Suprapubic skin (tissue), 4 donors: Measurements from ENCODE around the gene FRK. TPM values are rescaled to one million over a fixed set of nuclear protein-coding genes. Genes with fewer than 3 reads are reported as not detected.

Experiments
- DNase-seq, 2 donors: peaks; one replicate each; pipeline ENCODE4 v3.0.0-alpha.2; 2019; ENCODE audit warnings: low spot score in 2 of 2
- H3K27ac ChIP-seq: fragments of 200-600 bp; sonication (generic); one replicate; pipeline ENCODE4 v1.5.1; 2019
- H3K27me3 ChIP-seq: fragments of 200-600 bp; sonication (generic); one replicate; pipeline ENCODE4 v1.5.1; 2019
- H3K36me3 ChIP-seq: fragments of 200-600 bp; sonication (generic); one replicate; pipeline ENCODE4 v1.5.1; 2019
- H3K4me1 ChIP-seq: fragments of 200-600 bp; sonication (generic); one replicate; pipeline ENCODE4 v1.5.1; 2019
- H3K4me3 ChIP-seq: fragments of 200-600 bp; sonication (generic); one replicate; pipeline ENCODE4 v1.5.1; 2019; ENCODE audit warnings: mild to moderate bottlenecking
- H3K9me3 ChIP-seq: fragments of 200-600 bp; sonication (generic); one replicate; pipeline ENCODE4 v1.5.1; 2019
- EP300 ChIP-seq: sonication (generic); formaldehyde crosslinking; IDR thresholded peaks from one replicate; pipeline ENCODE4 v1.6.1; 2017; ENCODE audit warnings: antibody characterized with exemption
- POLR2A ChIP-seq, 2 donors: fragments of 450-650 bp; IDR thresholded peaks; one replicate each; pipeline ENCODE4 v1.6.1; 2017; ENCODE audit warnings: antibody characterized with exemption in 2 of 2, mild to moderate bottlenecking in 2 of 2, moderate library complexity in 2 of 2
- POLR2AphosphoS5 ChIP-seq, 3 donors: sonication (generic); formaldehyde crosslinking; IDR thresholded peaks; one replicate each; pipeline ENCODE4 v1.6.1; 2017; ENCODE audit warnings: antibody characterized with exemption in 3 of 3
- WGBS: methylation state at CpG from one replicate; pipeline ENCODE4 v1.1.5; 2018; 5-methylcytosine and 5-hydroxymethylcytosine counted together
- total RNA-seq, 4 donors: library from RNA; depleted of rRNA; stranded (reverse); fragments of >200 nt; gene quantifications; one replicate each; pipeline ENCODE4 v1.1.0, GENCODE V29; 2016
- TF ChIP-seq, protein P1 (sequence below), 2 donors: fragments of 200-600 bp in 1 of 2; fragments of 450-650 bp in 1 of 2; sonication (generic) in 1 of 2; IDR thresholded peaks; one replicate each; pipeline ENCODE4 v1.5.1; 2016 to 2019; ENCODE audit warnings: antibody characterized with exemption in 2 of 2, mild to moderate bottlenecking in 1 of 2, moderate library complexity in 1 of 2

The FRK gene
- total RNA-seq, 4 donors from 2014 or later = 1.6 to 3.6 (median 3.0) TPM

DNA sequence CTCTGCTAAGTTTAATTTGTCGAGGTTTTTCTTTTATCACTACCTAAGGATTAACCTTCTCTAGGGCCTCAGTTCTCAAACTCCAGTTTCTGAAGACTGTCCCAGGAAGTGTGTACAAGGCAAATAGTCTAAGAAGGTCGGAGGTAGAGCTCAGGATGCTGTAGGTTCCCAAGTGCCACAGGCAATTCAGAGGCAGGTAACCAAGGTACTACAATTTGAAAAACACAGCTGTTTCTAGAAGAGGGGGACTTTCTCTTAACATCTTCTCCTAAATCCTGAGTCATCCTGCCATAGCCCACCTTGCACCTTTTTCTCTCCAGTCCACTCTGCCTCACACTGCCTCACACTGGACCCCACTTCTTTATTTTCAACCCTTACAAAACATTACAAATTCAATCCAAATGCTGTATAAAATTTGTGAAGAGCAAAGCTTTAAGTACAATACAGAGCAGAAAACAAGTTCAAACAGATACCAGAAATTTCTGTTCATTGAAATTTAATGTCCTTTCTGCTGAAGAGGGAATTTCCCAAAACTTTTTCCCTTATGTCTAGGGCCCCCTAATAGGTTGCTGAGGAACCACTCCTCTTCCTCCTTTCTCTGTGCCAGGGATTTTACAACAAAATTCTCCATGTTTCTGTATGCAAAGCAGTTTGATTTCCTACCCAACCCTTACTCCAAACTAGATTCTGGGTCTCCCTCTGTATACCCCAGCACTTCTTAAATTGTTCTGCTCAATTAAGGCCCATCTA, 43.0 kb downstream of the FRK start:
- no peak for TF ChIP-seq POLR2A (IDR thresholded peaks at IDR 0.05)
- no peak for TF ChIP-seq EP300
- TF ChIP-seq, protein P1, sequence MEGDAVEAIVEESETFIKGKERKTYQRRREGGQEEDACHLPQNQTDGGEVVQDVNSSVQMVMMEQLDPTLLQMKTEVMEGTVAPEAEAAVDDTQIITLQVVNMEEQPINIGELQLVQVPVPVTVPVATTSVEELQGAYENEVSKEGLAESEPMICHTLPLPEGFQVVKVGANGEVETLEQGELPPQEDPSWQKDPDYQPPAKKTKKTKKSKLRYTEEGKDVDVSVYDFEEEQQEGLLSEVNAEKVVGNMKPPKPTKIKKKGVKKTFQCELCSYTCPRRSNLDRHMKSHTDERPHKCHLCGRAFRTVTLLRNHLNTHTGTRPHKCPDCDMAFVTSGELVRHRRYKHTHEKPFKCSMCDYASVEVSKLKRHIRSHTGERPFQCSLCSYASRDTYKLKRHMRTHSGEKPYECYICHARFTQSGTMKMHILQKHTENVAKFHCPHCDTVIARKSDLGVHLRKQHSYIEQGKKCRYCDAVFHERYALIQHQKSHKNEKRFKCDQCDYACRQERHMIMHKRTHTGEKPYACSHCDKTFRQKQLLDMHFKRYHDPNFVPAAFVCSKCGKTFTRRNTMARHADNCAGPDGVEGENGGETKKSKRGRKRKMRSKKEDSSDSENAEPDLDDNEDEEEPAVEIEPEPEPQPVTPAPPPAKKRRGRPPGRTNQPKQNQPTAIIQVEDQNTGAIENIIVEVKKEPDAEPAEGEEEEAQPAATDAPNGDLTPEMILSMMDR (IDR thresholded peaks at IDR 0.05) = no peak
- H3K27me3 ChIP-seq = no peaks in the 10 kb centered on the region
- H3K4me3 ChIP-seq = no peak overlapping the region
- WGBS = 28% methylated on average over 2 of the region's 2 CpGs
- H3K27ac ChIP-seq = no peak overlapping the region
- no peak for DNase-seq
- no peaks in the 10 kb centered on the region for H3K9me3 ChIP-seq
- H3K4me1 ChIP-seq = peaks cover 24% of the 10 kb centered on the region
- H3K36me3 ChIP-seq = no peaks in the 10 kb centered on the region

DNA sequence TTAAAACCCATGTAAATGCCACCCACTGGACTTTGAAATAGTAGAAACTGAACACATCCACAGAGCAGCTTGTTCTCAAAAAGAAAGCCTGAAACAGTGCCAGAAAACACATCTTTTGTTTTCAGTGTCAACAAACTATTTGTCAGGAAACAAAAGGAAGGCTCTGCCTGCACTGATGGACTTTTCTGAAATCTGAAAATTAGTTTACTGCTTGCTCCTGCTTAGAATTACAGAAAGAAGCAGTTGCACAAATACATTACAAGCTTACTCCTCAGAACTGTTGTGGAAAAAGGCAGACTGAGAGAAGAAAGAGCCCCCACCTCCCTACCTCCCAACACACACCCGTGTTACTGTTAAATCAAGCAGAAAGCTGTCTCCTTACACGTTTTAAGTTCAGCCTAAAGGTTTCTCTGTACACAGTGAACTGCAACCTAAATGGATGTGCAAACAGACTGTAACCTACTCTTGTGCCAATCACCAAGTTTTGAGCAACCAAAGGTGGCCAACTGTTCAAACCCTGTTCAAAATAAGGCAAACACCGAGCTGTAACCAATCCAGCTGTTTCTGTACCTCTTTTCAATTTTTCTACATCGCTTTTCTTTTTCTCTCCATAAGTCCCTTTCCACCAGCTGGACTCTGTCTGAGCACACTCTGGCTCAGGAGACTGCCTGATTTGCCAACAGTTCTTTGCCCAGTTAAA, 43.7 kb downstream of the FRK start:
- Histone ChIP-seq H3K4me3 (no peak overlapping the region), H3K27me3 (no peaks in the 10 kb centered on the region), H3K36me3 (no peaks in the 10 kb centered on the region), H3K9me3 (no peaks in the 10 kb centered on the region), H3K27ac (no peak overlapping the region), H3K4me1 (peaks cover 24% of the 10 kb centered on the region)
- no peak for DNase-seq
- TF ChIP-seq, protein P1 (IDR thresholded peaks at IDR 0.05) = no peak
- no peak for TF ChIP-seq POLR2AphosphoS5 (IDR thresholded peaks at IDR 0.05)
- no peak for TF ChIP-seq POLR2A (IDR thresholded peaks at IDR 0.05)
- no peak for TF ChIP-seq EP300
- WGBS = 19% methylated on average over 4 of the region's 4 CpGs

DNA sequence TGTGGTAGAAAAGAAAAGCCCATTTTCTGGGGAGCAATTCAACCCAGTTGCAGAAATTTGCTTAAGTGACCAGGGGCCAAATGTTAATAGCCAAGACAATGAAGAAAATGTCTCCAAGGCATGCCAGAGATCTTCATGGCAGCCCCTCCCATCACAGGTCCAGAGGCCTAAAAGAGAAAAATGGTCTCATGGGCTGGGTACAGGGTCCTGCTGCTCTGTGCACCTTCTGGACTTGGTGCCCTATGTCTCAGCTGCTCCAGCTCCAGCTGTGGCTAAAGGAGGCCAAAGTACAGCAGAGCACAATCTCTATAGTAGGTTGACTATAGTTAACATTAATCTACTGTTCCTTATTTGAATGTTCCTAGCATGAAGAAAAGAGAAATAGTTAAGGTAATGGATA, 44.7 kb downstream of the FRK start:
- no peak for TF ChIP-seq POLR2A (IDR thresholded peaks at IDR 0.05)
- TF ChIP-seq POLR2AphosphoS5 (IDR thresholded peaks at IDR 0.05) = no peak
- TF ChIP-seq, protein P1 (IDR thresholded peaks at IDR 0.05) = no peak
- no peak for TF ChIP-seq EP300
- no peak overlapping the region for H3K4me3 ChIP-seq
- no peaks in the 10 kb centered on the region for H3K9me3 ChIP-seq
- no peak overlapping the region for H3K27ac ChIP-seq
- no peaks in the 10 kb centered on the region for H3K27me3 ChIP-seq
- no peak for DNase-seq
- H3K36me3 ChIP-seq = no peaks in the 10 kb centered on the region
- peaks cover 30% of the 10 kb centered on the region for H3K4me1 ChIP-seq

DNA sequence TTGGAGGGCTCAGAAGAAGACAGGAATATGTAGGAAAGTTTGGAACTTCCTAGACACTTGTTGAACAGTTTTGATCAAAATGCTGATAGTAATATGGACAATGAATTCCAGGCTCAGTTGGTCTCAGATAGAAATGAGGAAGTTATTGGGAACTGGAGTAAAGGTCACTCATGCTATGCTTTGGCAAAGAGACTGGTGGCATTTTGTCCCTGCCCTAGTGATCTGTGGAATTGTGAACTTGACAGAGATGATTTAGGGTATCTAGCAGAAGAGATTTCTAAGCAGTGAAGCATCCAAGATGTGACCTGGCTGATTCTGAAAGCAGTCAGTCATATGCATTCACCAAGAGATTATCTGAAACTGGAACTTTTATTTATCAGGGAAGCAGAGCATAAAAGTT, 45.1 kb downstream of the FRK start:
- Histone ChIP-seq H3K4me3 (no peak overlapping the region), H3K4me1 (peaks cover 34% of the 10 kb centered on the region), H3K36me3 (no peaks in the 10 kb centered on the region), H3K27ac (no peak overlapping the region), H3K27me3 (no peaks in the 10 kb centered on the region), H3K9me3 (no peaks in the 10 kb centered on the region)
- no peak for TF ChIP-seq POLR2AphosphoS5 (IDR thresholded peaks at IDR 0.05)
- TF ChIP-seq EP300 = no peak
- TF ChIP-seq POLR2A (IDR thresholded peaks at IDR 0.05) = no peak
- DNase-seq = no peak

DNA sequence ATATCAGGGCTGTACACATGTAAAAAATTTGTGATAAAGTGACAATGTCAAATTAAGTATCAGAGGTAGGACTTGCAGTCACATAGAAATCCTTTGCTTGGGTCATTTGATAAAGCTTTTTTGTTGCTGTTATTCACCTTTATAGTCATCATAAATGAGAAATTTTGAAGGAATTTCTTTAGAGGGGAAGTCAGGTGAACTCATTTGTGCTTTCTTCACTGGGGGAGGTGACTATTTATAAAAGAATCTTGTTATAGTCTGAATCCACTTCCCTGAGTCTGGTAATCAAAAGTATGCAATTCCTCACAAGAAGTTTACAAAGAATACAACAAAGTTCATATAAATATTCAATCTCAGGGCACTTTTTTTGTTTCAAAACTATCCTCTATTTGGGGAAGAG, 47.7 kb downstream of the FRK start:
- Histone ChIP-seq H3K27me3 (no peaks in the 10 kb centered on the region), H3K27ac (no peak overlapping the region), H3K9me3 (no peaks in the 10 kb centered on the region), H3K4me3 (no peak overlapping the region), H3K36me3 (no peaks in the 10 kb centered on the region), H3K4me1 (peaks cover 32% of the 10 kb centered on the region)
- no peak for TF ChIP-seq POLR2A (IDR thresholded peaks at IDR 0.05)
- TF ChIP-seq, protein P1 (IDR thresholded peaks at IDR 0.05) = no peak
- no peak for TF ChIP-seq EP300
- no peak for TF ChIP-seq POLR2AphosphoS5 (IDR thresholded peaks at IDR 0.05)
- DNase-seq = no peak
